K562 (cell line): ENCODE data around the gene OR10R2. TPM values are rescaled to one million over a fixed set of nuclear protein-coding genes. Genes with fewer than 3 reads are reported as not detected.

Experiments
- CXXC5 ChIP-seq: fragments of 250-450 bp; sonication (Bioruptor Pico); IDR thresholded peaks from 2 replicates; pipeline ENCODE4 v1.8.0; 2022; ENCODE audit warnings: inconsistent platforms, mild to moderate bottlenecking, moderate library complexity
- DEAF1 ChIP-seq: fragments of 450-650 bp; formaldehyde crosslinking; IDR thresholded peaks from 2 replicates; pipeline ENCODE4 v1.4.0; 2020; ENCODE audit warnings: mild to moderate bottlenecking, moderate library complexity
- E2F6 ChIP-seq, 2 experiments: IDR thresholded peaks; 2 replicates each; pipeline ENCODE4 v1.6.1; 2011; ENCODE audit warnings: borderline replicate concordance in 1 of 2, control low read depth in 1 of 2, low read depth in 1 of 2, low read length in 1 of 2, mild to moderate bottlenecking in 1 of 2, mixed read lengths in 1 of 2, moderate library complexity in 1 of 2; ENCODE audit not compliant: insufficient read depth in 1 of 2, insufficient read length in 1 of 2, poor library complexity in 1 of 2, severe bottlenecking in 1 of 2; ENCODE audit errors: extremely low read depth in 1 of 2
- ERF ChIP-seq: fragments of 450-650 bp; formaldehyde crosslinking; IDR thresholded peaks from 2 replicates; pipeline ENCODE4 v1.4.0; 2020; ENCODE audit warnings: mild to moderate bottlenecking, mixed read lengths
- NFYB ChIP-seq: IDR thresholded peaks from 2 replicates; pipeline ENCODE4 v1.6.1; 2011; ENCODE audit warnings: mild to moderate bottlenecking, moderate library complexity; ENCODE audit not compliant: insufficient read length; ENCODE audit errors: extremely low read depth
- PCBP1 ChIP-seq: fragments of 200-400 bp; formaldehyde crosslinking; IDR thresholded peaks from 2 replicates; pipeline ENCODE4 v1.6.1; 2018; ENCODE audit warnings: mild to moderate bottlenecking, low read depth, low read length; ENCODE audit not compliant: poor library complexity, severe bottlenecking
- PHF8 ChIP-seq: fragments of 200-600 bp; sonication (generic); IDR thresholded peaks from 2 replicates; pipeline ENCODE4 v1.6.1; 2012; ENCODE audit warnings: mixed run types, mild to moderate bottlenecking, inconsistent platforms, low read length, moderate library complexity, borderline replicate concordance
- POLR3G ChIP-seq: IDR thresholded peaks from 2 replicates; pipeline ENCODE4 v1.6.1; 2011; ENCODE audit not compliant: insufficient read length, insufficient replicate concordance; ENCODE audit errors: extremely low read depth
- REST ChIP-seq, 2 experiments: fragments of 450-650 bp; formaldehyde crosslinking in 1 of 2; IDR thresholded peaks; 2 replicates each; pipeline versions ENCODE4 v1.4.0 to v1.6.1; 2014 to 2020; ENCODE audit warnings: mild to moderate bottlenecking in 2 of 2, borderline replicate concordance in 1 of 2, low read depth in 1 of 2
- ZBTB9 ChIP-seq: fragments of 450-650 bp; formaldehyde crosslinking; IDR thresholded peaks from 2 replicates; pipeline ENCODE4 v1.4.0; 2020; ENCODE audit warnings: mild to moderate bottlenecking, moderate library complexity
- ZC3H8 ChIP-seq: fragments of 450-650 bp; IDR thresholded peaks from 2 replicates; pipeline ENCODE4 v1.6.1; 2017
- ZNF785 ChIP-seq: fragments of 250-450 bp; sonication (Bioruptor Pico); IDR thresholded peaks from 2 replicates; pipeline ENCODE4 v1.4.0; 2020; ENCODE audit warnings: mild to moderate bottlenecking
- polyA plus RNA-seq, 8 experiments: library from polyadenylated mRNA; depleted of rRNA in 4 of 8; stranded (reverse) in 5 of 8; unstranded in 3 of 8; fragments of >200 nt; fragmentation: Nextera tagmentation in 2 of 8; fragmentation: Illumina TruSeq in 1 of 8; extraction: Ambion mirVana in 2 of 8; extraction: Trizol in 1 of 8; gene quantifications; 2 replicates each; pipeline versions ENCODE4 v1.2.1 to v1.2.3, GENCODE V29; 2011 to 2014; ENCODE audit warnings: inconsistent platforms in 1 of 8, missing spikeins in 1 of 8
- total RNA-seq, 7 experiments: library from RNA; depleted of rRNA in 6 of 7; stranded (reverse); fragments of >200 nt in 6 of 7; fragmentation: Illumina TruSeq in 2 of 7; extraction: Trizol in 2 of 7; gene quantifications; 2 replicates each; pipeline versions ENCODE4 v1.2.1 to v1.2.3, GENCODE V29; 2011 to 2021; ENCODE audit warnings: low replicate concordance in 1 of 7
- TF ChIP-seq, protein P1 (sequence below): fragments of 250-450 bp; sonication (Bioruptor Pico); IDR thresholded peaks from 2 replicates; pipeline ENCODE4 v1.8.0; 2021; ENCODE audit warnings: borderline replicate concordance, mild to moderate bottlenecking, moderate library complexity; ENCODE audit not compliant: poor library complexity, severe bottlenecking

Gene OR10R2
- total and polyA plus RNA-seq, 9 of the 15 experiments (the other 6 are each of a cell fraction or from before 2014, with no cell fraction given), result not detected

GRCh38 chr1:158506369-158506987 is 34.5 kb downstream of the OR10R2 start (continued):
- no peak for TF ChIP-seq PCBP1
- peak; percentile 58; the same call in 1 of the 2 replicates for TF ChIP-seq REST (IDR thresholded peaks at IDR 0.05; ENCODE audit: borderline replicate concordance)
- TF ChIP-seq REST (CRISPR knock-in tag; IDR thresholded peaks at IDR 0.05; ENCODE audit: low read depth), result no peak
- TF ChIP-seq ZNF785 (CRISPR knock-in tag), result no peak
- no peak for TF ChIP-seq CXXC5 (CRISPR knock-in tag)
- no peak for TF ChIP-seq NFYB
- peak; percentile 33; the same call in 1 of the 2 replicates for TF ChIP-seq DEAF1
- TF ChIP-seq PHF8, result no peak
- no peak for TF ChIP-seq POLR3G
- no peak for TF ChIP-seq E2F6 (IDR thresholded peaks at IDR 0.05; ENCODE audit: borderline replicate concordance in 1 of 2, extremely low read depth in 1 of 2, insufficient read depth in 1 of 2, insufficient read length in 1 of 2, low read depth in 1 of 2, low read length in 1 of 2, poor library complexity in 1 of 2, severe bottlenecking in 1 of 2)
- TF ChIP-seq ERF (CRISPR knock-in tag), result no peak
- no peak for TF ChIP-seq ZBTB9
- TF ChIP-seq, protein P1, sequence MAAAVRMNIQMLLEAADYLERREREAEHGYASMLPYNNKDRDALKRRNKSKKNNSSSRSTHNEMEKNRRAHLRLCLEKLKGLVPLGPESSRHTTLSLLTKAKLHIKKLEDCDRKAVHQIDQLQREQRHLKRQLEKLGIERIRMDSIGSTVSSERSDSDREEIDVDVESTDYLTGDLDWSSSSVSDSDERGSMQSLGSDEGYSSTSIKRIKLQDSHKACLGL (CRISPR knock-in tag), result no peak
- TF ChIP-seq ZC3H8, result no peak
